Thyroid gland (tissue), 4 donors: ENCODE measurements around the gene TAF10. TPM values are rescaled to one million over a fixed set of nuclear protein-coding genes. Genes with fewer than 3 reads are reported as not detected.
A peak's percentile ranks its signal among the peaks of the same experiment; 100 is the strongest.

Experiments used
- DNase-seq, 2 donors: peaks; one replicate each; pipeline ENCODE4 v3.0.0-alpha.2; 2019
- H3K27ac ChIP-seq, 3 donors: fragments of 200-600 bp; sonication (generic); 1 replicate in 2 of 3; 2 replicates in 1 of 3; pipeline ENCODE4 v1.5.1; 2016 to 2019; ENCODE audit warnings: mild to moderate bottlenecking in 1 of 3, moderate library complexity in 1 of 3
- H3K27me3 ChIP-seq: fragments of 200-600 bp; sonication (generic); one replicate; pipeline ENCODE4 v1.5.1; 2019
- H3K36me3 ChIP-seq, 2 donors: fragments of 200-600 bp; sonication (generic); one replicate each; pipeline ENCODE4 v1.5.1; 2016 to 2019
- H3K4me1 ChIP-seq, 2 donors: fragments of 200-600 bp; sonication (generic); one replicate each; pipeline ENCODE4 v1.5.1; 2017 to 2019
- H3K4me3 ChIP-seq, 3 donors: fragments of 200-600 bp; sonication (generic); replicated peaks in 1 of 3; 1 replicate in 2 of 3; 2 replicates in 1 of 3; pipeline ENCODE4 v1.5.1; 2016; ENCODE audit warnings: mild to moderate bottlenecking in 1 of 3
- H3K9me3 ChIP-seq: fragments of 200-600 bp; sonication (generic); one replicate; pipeline ENCODE4 v1.5.1; 2017
- POLR2A ChIP-seq, 2 donors: fragments of 450-650 bp; IDR thresholded peaks; one replicate each; pipeline ENCODE4 v1.6.1; 2017; ENCODE audit warnings: antibody characterized with exemption in 2 of 2, mild to moderate bottlenecking in 2 of 2, moderate library complexity in 1 of 2
- WGBS, 2 donors: methylation state at CpG; one replicate each; pipeline ENCODE4 v1.1.5; 2017; 5-methylcytosine and 5-hydroxymethylcytosine counted together
- intact Hi-C: fragments of 100-400 bp; cut with DNase I; formaldehyde crosslinking; loops from one replicate; pipeline ENCODE4 v1.15.1; 2023
- total RNA-seq, 4 donors: library from RNA; depleted of rRNA; stranded (reverse); fragments of >200 nt; gene quantifications; one replicate each; pipeline ENCODE4 v1.2.3, GENCODE V29; 2016
- TF ChIP-seq, protein P1 (sequence below), 6 experiments: fragments of 200-600 bp in 3 of 6; fragments of 450-650 bp in 3 of 6; sonication (generic) in 3 of 6; IDR thresholded peaks; one replicate each; pipeline ENCODE4 v1.5.1; 2016 to 2019; ENCODE audit warnings: antibody characterized with exemption in 6 of 6, mild to moderate bottlenecking in 2 of 6, inconsistent platforms in 1 of 6, moderate library complexity in 1 of 6

The TAF10 gene
- total RNA-seq, 4 donors from 2014 or later = 96.6 to 113 (median 108) TPM

DNA sequence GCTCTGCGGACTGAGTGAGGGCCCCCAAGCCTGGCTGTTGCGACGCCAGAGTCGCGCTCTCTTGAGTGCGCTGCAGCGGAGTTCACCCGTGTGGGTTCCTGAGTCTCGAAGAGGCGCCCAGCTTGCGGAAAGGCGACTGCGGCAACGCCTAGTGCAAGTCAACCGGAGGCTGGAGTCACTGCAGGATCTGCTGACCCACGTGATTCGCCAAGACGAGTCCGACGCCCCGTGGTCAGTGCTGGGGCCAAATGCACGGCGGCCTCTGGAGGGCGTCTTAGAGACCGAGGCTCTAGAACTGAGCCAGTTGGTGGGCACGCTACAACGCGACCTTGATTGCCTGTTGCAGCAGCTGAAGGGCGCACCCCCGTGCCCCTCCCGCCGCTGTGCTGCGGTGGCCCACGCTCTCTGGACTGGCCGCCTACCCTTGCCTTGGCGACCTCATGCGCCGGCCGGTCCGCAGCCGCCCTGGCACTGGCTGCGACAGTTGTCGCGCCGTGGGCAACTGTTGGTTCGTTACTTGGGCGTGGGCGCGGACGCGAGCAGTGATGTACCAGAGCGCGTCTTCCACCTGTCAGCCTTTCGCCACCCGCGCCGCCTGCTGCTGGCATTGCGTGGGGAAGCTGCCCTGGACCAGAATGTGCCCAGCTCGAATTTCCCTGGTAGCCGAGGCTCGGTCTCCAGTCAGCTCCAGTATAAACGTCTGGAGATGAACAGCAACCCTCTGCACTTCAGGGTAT lies 41.2 kb downstream of the TAF10 start:
- peaks cover 47 to 57% of the 10 kb centered on the region in 2 donors for H3K4me1 ChIP-seq
- no peak for TF ChIP-seq POLR2A (IDR thresholded peaks at IDR 0.05)
- TF ChIP-seq, protein P1, sequence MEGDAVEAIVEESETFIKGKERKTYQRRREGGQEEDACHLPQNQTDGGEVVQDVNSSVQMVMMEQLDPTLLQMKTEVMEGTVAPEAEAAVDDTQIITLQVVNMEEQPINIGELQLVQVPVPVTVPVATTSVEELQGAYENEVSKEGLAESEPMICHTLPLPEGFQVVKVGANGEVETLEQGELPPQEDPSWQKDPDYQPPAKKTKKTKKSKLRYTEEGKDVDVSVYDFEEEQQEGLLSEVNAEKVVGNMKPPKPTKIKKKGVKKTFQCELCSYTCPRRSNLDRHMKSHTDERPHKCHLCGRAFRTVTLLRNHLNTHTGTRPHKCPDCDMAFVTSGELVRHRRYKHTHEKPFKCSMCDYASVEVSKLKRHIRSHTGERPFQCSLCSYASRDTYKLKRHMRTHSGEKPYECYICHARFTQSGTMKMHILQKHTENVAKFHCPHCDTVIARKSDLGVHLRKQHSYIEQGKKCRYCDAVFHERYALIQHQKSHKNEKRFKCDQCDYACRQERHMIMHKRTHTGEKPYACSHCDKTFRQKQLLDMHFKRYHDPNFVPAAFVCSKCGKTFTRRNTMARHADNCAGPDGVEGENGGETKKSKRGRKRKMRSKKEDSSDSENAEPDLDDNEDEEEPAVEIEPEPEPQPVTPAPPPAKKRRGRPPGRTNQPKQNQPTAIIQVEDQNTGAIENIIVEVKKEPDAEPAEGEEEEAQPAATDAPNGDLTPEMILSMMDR (IDR thresholded peaks at IDR 0.05) = no peak
- no peak for DNase-seq
- no peaks in the 10 kb centered on the region for H3K36me3 ChIP-seq
- no peaks in the 10 kb centered on the region for H3K27me3 ChIP-seq
- no peak overlapping the region for H3K4me3 ChIP-seq
- WGBS, 2 donors = 60 to 91% methylated on average over 36 to 50 of the region's 62 CpGs
- intact Hi-C loops = no loop called here
- H3K27ac ChIP-seq = no peak overlapping the region
- no peaks in the 10 kb centered on the region for H3K9me3 ChIP-seq

DNA sequence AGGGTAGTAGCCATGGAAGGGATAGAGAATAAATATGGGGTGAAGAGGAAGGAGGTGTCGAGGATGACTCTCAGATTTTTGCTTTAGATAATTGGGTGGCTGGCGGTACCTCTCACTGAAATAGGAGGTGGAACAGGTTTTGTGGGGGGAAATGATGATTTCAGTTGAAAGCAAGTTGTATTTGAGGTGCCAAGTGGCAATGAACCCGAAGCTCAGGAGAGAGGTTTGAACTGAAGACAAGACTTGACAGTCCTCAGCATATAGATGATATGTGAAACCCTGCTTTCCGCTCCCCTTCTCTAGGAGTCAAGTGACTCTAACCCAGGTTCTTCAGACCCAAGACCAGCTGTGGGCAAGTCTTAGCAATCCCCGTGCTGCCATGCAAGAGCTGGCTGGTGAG lies 42.3 kb downstream of the TAF10 start:
- whole genome bisulfite sequencing, 2 donors = 86 to 93% methylated on average over 5 of the region's 5 CpGs
- no peaks in the 10 kb centered on the region for H3K27me3 ChIP-seq
- H3K4me3 ChIP-seq = no peak overlapping the region
- no peak for DNase-seq
- TF ChIP-seq, protein P1 (IDR thresholded peaks at IDR 0.05) = no peak
- TF ChIP-seq POLR2A (IDR thresholded peaks at IDR 0.05) = no peak
- H3K4me1 ChIP-seq = peaks cover 47 to 54% of the 10 kb centered on the region in 2 donors
- H3K9me3 ChIP-seq = no peaks in the 10 kb centered on the region
- H3K36me3 ChIP-seq = no peaks in the 10 kb centered on the region
- H3K27ac ChIP-seq = no peak overlapping the region
- intact Hi-C loops = no loop called here

DNA sequence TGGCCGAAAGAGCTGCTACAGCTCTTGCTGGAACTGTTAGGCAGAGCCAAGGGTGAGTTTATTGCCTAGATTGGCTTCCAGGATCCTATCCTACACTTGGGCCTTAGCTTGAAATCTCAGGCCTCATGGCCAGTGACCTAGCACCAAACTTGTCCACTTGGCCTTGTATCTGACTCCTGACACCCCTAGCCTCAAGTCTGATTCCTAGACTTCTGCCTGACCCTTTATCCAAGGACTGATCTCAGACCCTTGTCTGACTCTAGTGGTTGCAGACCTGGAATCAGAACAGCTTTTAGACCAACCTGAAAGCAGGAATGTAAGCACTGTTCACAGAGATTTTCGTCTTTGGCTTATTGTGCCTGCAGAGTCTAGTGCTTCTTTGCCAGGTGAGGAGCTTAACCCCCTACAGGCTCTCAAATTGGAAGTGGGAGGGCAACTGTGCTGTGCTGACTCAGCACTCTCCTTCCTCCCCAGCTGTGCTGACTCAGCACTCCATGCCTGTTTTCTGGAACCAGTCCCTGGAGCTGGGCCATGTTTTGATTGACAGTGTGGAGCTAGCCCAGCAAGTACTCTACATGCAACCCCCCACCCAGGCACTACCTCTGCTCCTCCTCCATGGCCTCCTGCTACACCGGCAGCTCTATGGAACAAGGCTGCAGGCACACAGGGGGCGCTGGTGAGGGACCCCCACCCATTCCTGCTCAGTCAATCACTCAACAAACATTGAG lies 43.7 kb downstream of the TAF10 start:
- DNase-seq = peak; percentile 96 to 97
- Histone ChIP-seq H3K36me3 (no peaks in the 10 kb centered on the region), H3K9me3 (no peaks in the 10 kb centered on the region), H3K4me3 (no peak overlapping the region), H3K4me1 (peaks cover 47 to 52% of the 10 kb centered on the region in 2 donors), H3K27me3 (no peaks in the 10 kb centered on the region), H3K27ac (peak overlapping the region; percentile 54 to 70 (median 70))
- WGBS, 2 donors = 35 to 40% methylated on average over 4 of the region's 4 CpGs
- TF ChIP-seq, protein P1 (IDR thresholded peaks at IDR 0.05) = no peak
- peak in 1 of 2 donors; percentile 30 for TF ChIP-seq POLR2A (IDR thresholded peaks at IDR 0.05)
- intact Hi-C loops = no loop called here

DNA sequence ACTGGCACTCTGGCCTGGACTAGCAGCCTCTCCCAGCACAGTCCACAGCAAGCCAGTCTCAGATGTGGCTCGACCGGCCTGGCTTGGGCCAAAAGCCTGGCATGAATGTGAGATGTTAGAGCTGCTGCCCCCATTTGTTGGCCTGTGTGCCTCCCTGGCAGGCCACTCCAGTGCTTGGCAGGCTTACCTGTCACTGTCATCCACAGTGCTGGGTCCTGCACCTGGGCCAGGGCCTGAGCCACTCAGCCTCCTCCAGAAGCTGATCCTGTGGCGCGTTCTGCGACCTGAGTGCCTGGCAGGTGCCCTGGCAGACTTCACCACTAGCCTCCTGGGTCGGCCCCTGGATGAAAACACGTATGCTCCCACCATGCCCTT lies 44.7 kb downstream of the TAF10 start:
- Histone ChIP-seq H3K36me3 (no peaks in the 10 kb centered on the region), H3K27me3 (no peaks in the 10 kb centered on the region), H3K9me3 (no peaks in the 10 kb centered on the region), H3K27ac (peak overlapping the region; percentile 54 to 70 (median 70)), H3K4me3 (no peak overlapping the region), H3K4me1 (peaks cover 39 to 48% of the 10 kb centered on the region in 2 donors)
- 40% methylated on average over 2 of the region's 7 CpGs; no CpG with 5 or more reads in 1 of the 2 donors for whole genome bisulfite sequencing, 2 donors
- intact Hi-C loops = no loop called here
- TF ChIP-seq POLR2A (IDR thresholded peaks at IDR 0.05) = no peak
- TF ChIP-seq, protein P1 (IDR thresholded peaks at IDR 0.05) = no peak
- no peak for DNase-seq
